Posterior cingulate gyrus (tissue), 11 donors: ENCODE measurements around the gene RNF183.
A peak's percentile ranks its signal among the peaks of the same experiment; 100 is the strongest.

Experiments used
- DNase-seq, 10 donors: peaks; one replicate each; pipeline versions ENCODE4 v3.0.0 to v3.0.0-alpha.2; 2020 to 2021; ENCODE audit warnings: mixed read lengths in 3 of 10
- intact Hi-C: fragments of 100-400 bp; cut with DNase I; formaldehyde crosslinking; loops from one replicate; pipeline ENCODE4 v1.15.1; 2023

The RNF183 gene

DNA sequence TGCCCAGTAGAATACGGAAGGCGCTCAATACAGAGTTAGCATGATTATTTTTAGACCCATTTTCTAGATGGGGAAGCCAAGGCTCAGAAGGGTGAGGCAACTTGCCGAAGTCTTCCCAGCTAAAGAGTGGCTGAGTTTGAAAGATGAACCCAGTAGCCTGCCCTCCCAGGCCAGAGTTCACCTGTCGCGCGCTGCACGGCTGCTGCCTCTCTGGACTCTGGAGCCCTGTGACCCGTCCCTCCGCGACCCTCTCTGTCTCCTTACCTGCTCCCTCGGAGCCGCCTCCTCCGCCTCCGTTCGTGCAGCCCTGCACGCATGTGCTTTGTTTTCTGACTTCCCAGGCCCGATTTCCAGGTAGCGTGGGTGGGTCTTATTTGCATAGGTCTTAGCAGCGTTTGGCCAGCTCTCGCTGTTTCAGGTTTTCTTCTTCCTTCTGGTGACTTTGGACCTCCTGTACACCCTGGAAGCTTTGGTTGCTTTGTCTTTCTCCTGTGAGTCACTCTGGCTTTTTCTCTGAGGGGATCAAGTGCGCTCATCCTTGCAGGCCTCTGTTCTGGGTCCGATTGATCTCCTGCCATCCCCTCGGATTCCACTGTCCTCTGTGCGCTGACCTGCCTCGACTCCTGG, at the start of gene RNF183:
Gene RNF183 (minus strand): TSS at position 585 of the 627 bp plus-strand sequence. CDS start 5,192 bp downstream, outside the sequence.
- intact Hi-C loops, result no loop called here
- no peak for DNase-seq

- DNase-seq, result no peak
- intact Hi-C loops, result no loop called here
These were observed 49.2 kb upstream of the RNF183 start for GRCh38 chr9:113352411-113352810.

- intact Hi-C loops, result no loop called here
These were observed 48.8 kb upstream of the RNF183 start for GRCh38 chr9:113352006-113352405.

DNA sequence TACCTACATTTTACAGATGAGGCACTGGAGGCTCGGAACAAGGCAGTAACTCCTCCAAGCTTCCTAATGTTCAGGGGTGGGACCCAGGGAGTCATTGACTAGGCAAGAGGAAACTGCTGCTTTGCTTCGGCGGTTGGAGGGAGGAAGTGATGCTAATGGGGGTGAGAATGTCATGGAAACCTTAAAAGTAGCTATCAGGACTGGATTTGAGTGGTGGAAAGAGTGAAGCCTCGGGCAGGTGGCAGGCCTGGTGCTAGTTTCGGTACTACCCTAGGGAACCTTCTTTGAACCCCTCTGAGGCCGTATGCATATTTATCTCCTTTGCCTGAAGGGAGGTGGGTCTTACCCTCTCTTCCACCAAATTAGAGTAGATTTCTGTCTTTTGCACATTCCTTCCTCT, 47.8 kb upstream of the RNF183 start:
- DNase-seq, result no peak
- intact Hi-C loops, result no loop called here

More at GRCh38 chr9:113352006-113352405, 48.8 kb upstream of the RNF183 start:
- no peak for DNase-seq

DNA sequence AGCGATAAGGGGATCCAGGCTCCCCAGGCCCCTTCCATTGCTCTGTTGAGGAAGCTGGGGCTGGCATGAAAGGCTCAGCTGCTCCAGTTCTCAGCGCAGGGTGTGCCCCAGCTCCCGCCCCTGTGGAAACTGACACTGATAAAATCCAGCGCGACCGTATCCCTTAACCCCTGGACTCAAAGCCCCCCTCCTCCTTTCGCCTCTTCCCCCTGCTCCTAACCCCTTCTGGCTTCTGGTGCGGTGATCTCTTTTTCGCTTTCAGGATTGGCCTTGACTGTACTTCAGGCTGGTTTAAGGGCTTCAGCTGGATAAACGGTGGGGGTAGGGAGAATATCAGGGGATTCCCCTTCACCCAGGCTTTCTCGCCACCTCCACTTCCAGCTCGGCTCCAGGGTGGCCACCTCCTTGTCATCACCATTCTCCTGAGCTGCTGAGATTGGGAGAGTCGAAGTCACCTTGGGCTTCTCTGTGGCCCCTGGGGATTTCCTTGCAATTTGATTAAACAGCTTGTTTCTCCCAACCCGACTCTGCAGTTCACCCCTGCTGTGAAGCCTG, 47.0 kb upstream of the RNF183 start:
- no peak for DNase-seq
- intact Hi-C loops, result no loop called here

DNA sequence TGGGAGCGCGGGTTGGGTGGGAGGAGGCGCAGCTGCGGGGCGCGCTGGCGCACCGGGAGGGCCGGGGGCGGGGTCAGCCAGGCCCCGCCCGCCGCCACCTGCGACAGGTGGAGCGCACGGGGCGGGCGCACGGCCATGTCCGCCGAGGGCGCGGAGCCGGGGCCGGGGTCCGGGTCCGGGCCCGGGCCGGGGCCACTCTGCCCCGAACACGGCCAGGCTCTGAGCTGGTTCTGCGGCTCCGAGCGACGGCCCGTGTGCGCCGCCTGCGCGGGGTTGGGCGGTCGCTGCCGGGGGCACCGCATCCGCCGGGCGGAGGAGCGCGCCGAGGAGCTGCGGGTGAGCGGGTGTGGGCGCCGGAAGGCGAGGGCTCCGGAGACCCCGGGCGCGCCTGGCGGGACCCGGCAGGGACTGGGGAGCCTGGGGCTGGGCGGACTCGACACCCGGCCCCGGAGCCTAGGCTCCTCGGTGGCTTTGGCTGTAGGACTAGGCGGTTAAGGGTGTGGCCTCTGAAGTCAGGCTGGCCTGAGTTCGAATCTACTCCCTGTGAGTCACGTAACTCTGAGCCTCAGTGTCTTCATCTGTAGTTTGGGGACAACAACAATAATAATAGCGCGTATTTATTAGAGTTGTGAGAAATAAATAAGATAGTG, 46.4 kb upstream of the RNF183 start, which contains the start of gene BSPRY:
Gene BSPRY (plus strand): TSS at position 97 of the 650 bp plus-strand sequence. CDS start 39 bp downstream, at position 136.
- intact Hi-C loops, result no loop called here
- no peak for DNase-seq

DNA sequence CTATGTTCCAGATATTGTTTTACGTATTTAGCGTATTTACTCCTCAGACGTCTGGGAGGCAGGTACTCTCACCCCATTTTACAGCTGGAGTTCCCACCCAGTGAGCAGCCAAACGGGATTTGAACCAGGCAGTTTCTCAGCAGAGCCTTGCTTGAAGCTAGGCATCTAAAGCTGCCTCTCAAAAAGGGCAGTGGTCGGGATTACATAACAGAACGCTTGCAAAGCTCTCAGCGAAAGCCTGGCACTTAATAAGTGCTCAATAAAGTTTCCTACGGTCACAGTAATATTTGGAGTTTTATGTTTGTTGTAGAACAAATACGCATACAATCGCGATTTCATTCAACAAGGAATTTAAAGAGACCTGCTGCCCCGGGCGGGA, 45.9 kb upstream of the RNF183 start:
- DNase-seq, result no peak
- intact Hi-C loops, result no loop called here

DNA sequence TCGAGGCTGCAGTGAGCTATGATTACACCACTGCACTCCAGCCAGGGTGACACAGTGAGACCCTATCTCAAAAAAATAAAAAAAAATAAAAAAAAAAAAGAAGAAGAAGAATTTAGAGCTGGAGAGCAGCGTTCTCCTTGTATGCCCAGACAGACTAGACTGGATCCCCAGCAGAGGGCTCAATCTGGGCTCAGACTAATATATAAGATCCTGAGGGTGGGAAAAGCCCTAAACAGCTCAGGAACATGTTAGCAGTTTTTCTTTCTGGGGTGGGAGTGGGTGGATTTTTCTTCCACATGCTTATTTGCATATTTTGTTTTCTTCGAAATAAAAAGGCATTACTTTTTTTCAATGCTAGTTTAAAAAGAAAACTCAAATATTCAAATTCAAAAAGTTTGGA, 45.3 kb upstream of the RNF183 start:
- DNase-seq, result no peak
- intact Hi-C loops, result no loop called here

- intact Hi-C loops, result no loop called here
- DNase-seq, result no peak
These were observed 42.5 kb upstream of the RNF183 start for GRCh38 chr9:113345671-113346070.

DNA sequence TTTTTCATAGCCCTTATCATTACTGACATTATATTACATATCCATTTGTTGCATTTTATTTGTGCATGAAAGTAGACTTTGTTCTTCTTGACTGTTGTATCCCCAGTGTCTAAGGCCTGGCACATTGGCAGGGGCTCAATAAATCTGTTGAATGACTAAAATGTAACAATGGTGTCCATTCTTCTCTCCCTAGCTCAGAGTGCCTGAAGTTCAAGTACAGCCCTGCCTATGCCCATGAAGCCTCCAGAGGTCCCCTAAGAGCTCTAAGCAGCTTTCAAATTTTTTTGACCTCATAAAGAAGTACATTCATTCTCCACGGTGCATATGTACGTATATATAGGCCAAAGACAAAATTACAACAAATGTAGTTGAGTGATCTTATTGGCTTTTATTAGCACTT, 42.0 kb upstream of the RNF183 start:
- intact Hi-C loops, result no loop called here

DNA sequence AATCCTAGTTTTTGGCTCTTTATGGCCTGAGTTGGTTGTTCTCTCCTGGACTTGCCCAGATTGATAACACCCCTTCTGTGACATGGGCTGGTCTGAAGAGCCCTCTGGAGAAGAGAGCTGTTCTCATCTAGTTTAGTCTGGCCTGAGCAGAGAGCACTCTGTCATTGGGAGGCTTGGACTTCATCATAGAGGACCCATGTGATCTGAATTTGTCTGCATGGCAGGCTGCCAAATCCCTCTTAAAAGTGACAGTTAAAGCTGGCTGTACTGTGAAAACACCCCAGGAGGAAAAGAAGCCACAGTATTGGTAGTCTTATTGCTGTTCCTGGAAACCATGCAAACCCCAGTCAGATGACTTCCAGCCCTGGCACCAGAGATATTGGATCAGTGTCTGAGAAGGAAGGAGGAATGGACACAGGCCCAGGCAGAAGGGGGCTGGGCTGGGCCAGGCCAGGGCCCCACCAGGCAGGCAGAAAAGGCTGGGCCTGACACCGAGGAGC, 40.6 kb upstream of the RNF183 start:
- intact Hi-C loops, result loop anchor here (5.0 kb wide), 1 partner anchor 34 kb away; the partner anchor contains the start of gene HDHD3

More for the DNA sequence above, 42.0 kb upstream of the RNF183 start:
- DNase-seq, result peak in 1 of 10 donors; percentile 37

DNA sequence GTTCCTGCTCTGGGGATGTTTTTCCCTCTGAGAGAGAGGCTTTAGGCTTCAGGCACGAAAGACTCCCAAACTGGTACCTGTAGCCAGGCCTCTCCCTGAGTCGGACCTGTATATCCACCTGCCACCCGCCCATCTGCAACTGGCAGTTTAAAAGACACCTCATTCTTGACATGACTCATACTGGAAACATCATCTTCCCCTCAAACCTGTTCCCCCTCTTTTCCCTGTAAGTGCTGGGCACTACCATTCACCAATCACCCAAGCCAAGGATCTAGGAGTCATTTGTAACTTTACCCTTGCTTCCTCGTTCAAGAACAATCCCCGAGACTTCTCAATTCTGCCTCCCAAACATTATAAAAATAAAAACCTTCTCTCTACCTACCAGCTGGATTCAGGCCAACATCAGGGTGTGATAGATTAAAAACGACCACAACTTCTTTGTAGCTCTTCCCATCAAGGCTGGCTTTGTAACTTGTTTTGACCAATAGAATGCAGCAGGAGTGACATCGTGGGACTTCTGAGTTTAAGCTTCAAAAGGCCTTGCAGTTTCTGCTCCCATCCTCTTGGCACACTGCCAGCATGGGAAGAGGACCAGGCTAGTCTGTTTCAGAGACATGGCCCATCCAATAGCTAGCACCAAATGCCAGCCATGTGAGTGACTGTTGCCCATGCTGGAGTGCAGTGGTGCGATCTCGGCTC, 38.7 kb upstream of the RNF183 start:
- intact Hi-C loops, result loop anchor here (2.0 to 5.0 kb wide), 2 partner anchors 35 to 59 kb away; partner anchors contain the start of genes ALAD and HDHD3
- no peak for DNase-seq

More for the DNA sequence above, 40.6 kb upstream of the RNF183 start:
- DNase-seq, result peak; percentile 58 to 95 (median 77)

DNA sequence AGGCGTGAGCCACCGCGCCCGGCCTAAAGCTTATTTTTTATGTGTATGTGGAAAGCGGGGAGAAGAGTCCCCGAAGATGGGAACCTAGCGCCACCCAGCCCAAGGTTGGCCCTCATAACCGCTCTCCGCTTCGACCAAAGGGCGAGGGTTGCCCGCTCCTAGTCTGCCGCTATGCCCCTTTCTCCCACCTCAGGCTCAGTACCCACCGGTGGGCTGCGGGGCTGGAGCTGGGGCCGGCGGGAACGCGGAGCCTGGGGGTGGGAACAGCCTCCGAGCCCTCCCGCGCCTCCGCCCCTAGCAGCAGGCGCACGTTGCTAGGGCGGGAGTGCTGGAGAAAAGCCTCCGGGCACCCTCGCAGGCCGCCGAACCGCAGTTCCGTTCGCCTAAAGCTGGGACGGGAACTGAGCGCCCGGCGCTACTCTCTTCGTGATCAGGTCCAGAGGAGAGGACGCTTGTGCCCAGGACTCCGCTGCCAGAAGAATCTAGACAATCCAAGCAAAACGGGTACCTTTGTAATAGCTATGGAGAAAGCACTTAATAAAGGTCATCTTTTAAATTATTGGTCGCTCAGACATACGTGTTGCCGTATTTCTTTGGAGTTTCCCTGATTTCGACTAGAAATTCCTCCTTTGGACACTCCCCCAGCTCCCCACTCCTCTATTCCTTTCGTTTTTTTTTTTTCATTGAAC, 37.0 kb upstream of the RNF183 start, which contains the start of gene WDR31:
Gene WDR31 (minus strand): TSS at position 265 of the 689 bp plus-strand sequence. CDS start 8,253 bp downstream, outside the sequence.
- intact Hi-C loops, result loop anchor here (1.0 to 5.0 kb wide), 3 partner anchors 37 to 70 kb away; partner anchors contain the start of genes ALAD, C9orf43, HDHD3 and POLE3
- peak; percentile 83 to 98 (median 89) for DNase-seq

GRCh38 chr9:113337714-113338113, 34.5 kb upstream of the RNF183 start:
- DNase-seq, result no peak
- intact Hi-C loops, result no loop called here

GRCh38 chr9:113331780-113332179, 28.6 kb upstream of the RNF183 start:
- DNase-seq, result no peak
- intact Hi-C loops, result no loop called here

- intact Hi-C loops, result no loop called here
These were observed 25.0 kb upstream of the RNF183 start for GRCh38 chr9:113328045-113328782.

GRCh38 chr9:113326230-113326629, 23.1 kb upstream of the RNF183 start:
- no peak for DNase-seq
- intact Hi-C loops, result no loop called here

More at GRCh38 chr9:113328045-113328782, 25.0 kb upstream of the RNF183 start:
- DNase-seq, result no peak

DNA sequence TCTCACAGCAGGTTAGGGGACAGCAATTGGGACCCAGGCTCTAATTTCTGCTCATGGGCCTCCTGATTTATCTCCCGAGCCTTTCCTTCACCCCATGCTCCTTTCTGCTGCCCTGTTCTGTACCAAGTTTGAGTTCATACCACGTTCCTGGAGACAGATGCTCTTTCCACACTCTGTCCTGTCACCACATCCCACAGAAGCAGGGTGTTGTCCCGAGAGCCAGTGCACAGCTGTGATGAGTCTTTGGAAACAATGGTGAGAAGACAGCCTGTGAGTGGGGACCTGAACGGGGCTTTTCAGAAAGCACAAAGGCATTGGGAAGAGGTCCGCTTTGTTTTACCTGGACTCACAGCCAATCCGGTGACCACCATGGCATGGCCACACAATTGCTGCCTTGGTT, 19.5 kb upstream of the RNF183 start:
- intact Hi-C loops, result no loop called here

GRCh38 chr9:113320051-113320450, 16.9 kb upstream of the RNF183 start:
- DNase-seq, result no peak
- intact Hi-C loops, result no loop called here

More for the DNA sequence above, 19.5 kb upstream of the RNF183 start:
- no peak for DNase-seq
